GM19193 (cell line): ENCODE measurements around the gene PROZ.

Experiments used
- POLR2A ChIP-seq: IDR thresholded peaks from 4 replicates; pipeline ENCODE4 v1.6.1; 2011; ENCODE audit not compliant: insufficient read depth, insufficient read length; ENCODE audit errors: extremely low read depth

Gene PROZ, protein sequence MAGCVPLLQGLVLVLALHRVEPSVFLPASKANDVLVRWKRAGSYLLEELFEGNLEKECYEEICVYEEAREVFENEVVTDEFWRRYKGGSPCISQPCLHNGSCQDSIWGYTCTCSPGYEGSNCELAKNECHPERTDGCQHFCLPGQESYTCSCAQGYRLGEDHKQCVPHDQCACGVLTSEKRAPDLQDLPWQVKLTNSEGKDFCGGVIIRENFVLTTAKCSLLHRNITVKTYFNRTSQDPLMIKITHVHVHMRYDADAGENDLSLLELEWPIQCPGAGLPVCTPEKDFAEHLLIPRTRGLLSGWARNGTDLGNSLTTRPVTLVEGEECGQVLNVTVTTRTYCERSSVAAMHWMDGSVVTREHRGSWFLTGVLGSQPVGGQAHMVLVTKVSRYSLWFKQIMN

DNA sequence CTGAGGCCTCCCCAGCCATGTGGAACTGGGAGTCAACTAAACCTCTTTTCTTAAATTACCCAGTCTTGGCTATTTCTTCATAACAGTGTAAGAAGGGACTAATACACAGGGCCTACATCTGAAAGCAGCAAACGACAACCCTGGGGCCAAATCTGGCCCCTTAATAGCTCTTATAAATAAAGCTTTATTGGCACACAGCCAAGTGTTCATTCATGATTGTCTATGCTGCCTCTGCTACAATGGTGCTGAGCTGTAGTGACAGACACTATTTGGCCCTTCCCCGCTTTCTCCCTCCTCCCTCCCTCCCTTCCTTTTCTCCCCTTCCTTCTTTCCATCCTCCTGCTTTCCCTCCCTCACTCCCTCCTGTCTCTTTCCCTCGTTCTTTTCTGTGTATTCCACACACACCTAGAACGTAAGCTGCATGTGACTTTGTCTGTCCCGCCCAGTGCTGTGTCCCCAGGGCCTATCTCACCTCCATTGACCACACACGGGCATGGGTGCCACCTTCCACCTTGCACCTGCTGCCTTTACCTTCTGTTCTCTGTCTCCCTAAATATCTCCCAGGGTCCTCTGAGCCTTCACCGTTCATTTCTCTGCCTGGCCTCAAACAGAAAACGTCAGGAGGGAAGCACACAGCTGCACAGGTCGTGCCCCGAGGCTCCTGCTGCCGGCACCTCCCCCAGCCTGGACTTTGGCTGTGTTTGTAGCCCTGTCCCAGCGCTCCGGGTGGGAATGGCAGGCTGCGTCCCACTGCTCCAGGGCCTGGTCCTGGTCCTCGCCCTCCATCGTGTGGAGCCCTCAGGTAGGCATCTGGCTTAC, at the start of gene PROZ:
Gene PROZ, plus strand, starts transcription at position 720 of the 819 bp plus-strand sequence. Its CDS starts 13 bp downstream, at position 733.
- no peak for TF ChIP-seq POLR2A

DNA sequence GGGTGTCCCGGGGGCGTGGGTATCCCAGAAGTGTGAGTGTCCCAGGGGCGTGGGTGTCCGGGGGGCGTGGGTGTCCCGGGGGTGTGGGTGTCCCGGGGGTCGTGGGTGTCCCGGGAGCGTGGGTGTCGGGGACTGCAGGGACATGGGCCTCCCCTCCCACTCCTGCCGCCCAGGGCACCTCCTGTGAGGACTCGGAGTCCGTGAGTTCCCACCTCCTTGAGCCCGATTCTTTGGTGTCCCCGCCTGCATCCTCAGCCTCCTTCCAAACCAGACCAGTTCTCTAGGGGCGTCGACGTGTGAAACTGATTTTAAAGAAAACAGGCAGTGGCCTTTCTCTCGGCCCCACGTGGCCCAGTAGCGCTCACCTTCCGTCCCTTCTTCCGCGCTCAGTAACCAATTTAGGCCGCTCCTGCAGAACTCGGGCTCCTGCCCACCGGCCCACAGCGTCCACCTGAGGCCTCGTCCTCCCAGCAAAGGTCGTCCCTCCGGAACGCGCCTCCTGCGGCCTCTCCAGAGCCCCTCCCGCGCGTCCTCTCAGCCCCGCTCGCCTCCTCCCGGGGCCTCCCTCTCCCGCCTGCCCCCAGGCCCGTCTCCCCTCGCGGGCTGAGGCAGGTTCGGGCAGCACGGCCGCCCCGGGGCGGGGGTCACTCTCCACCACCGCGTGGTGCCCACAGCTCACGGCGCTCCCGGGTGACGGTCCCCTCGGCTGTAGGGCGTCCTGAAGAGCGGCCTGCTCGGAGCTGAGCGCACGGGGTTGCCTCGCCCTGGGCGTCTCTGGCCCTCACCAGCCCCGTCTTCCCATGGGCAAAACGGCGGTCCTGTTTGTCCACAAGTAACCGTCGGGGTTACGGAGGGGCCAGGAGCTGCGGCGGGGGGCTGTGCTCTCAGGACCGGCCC, 49.0 kb upstream of the PROZ start:
- TF ChIP-seq POLR2A, result no peak

DNA sequence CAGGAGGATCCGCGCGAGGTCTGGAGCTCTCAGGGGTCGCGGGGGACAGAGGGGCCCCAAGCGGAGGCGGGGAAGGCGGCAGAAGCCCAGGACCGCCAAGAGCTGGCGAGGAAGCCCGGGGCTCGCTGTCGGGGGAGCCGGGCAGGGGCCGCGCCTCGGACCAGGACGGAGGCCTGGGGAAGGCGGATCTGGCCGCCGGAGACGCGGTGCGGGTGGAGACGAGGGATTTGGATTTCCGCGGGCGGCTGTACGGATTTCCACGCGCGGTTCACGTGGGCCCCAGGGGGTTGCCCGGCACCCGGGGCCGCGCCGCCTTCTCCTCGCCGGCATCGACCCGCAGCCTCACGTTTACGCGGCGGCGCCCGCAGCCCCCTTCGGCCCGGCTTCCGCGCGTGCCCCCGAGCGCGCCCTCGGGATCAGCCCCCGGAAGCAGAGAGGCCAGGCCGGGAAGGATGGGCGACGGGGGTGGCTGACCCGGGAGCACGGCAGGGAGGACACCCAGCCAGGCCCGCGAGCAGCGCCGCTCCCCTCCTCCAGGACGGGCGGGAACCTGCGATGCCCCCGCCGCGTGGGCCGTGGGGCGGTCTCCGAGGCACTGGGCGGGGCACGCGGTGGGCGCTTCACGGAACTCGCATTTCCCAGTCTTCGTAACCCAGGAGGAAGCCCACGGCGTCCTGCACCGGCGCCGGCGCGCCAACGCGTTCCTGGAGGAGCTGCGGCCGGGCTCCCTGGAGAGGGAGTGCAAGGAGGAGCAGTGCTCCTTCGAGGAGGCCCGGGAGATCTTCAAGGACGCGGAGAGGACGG, 48.2 kb upstream of the PROZ start:
- TF ChIP-seq POLR2A, result no peak

DNA sequence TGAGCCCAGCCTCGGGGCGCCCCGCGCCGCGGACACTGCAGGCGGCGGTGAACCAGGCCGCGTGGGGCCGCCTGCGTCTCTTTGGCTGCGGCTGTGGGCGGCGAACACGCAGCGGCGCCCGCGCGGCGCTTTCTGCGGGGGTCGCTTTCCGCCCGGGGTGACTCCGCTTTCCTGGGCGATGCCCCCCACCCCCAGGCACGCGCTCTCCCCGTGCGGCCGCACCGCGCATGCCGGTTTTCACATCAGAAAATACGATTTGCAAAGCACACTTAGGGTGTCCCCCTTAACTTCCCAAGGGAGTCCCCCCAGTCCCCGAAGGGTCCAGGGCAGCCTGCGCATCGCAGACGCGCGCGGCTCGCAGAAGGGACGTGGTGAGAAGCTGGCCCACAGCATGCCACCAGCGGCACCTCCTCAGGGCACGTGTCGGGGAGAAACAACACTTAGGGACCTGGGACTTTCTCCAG, 47.6 kb upstream of the PROZ start:
- TF ChIP-seq POLR2A, result no peak

DNA sequence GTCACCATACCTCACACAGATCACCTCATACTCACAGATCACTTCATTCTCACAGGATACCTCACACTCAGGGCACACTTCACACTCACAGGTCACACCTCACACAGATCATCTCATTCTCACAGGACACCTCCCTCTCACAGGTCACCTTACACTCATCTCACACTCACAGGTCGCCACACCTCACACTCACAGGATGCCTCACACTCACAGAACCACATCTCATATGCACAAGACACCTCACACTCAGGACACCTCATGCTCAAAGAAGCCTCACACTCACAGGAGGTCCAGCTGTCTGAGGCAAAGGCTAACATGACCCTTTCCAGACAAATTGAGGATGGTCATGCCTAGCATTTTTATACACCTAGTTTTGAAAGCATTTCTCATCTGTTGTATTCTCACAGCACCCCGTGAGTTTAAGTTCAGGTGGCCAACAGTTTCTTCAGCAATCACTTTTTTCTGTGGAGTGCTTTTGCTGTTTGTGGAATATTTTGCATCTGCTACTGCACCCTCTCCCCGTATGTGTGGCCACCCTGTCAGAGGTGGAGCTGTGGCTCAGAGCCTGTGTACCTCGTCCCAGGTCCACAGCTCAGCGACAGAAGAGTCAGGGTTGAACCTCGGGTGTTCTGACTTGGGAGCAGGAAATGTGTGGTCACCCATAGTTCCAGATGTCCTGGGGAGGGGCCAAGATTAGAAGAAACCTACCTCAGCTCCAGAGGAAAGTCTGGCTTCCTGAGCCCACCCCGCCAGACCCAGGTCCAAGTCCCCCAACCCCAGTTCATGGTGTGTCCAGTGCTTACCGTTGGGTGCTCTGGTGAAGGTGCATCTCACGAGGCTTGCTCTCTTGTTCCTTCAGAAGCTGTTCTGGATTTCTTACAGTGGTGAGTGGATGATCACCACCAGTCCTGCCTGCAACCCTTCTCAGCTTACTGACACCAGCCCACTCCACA, 45.3 kb upstream of the PROZ start:
- TF ChIP-seq POLR2A, result no peak

DNA sequence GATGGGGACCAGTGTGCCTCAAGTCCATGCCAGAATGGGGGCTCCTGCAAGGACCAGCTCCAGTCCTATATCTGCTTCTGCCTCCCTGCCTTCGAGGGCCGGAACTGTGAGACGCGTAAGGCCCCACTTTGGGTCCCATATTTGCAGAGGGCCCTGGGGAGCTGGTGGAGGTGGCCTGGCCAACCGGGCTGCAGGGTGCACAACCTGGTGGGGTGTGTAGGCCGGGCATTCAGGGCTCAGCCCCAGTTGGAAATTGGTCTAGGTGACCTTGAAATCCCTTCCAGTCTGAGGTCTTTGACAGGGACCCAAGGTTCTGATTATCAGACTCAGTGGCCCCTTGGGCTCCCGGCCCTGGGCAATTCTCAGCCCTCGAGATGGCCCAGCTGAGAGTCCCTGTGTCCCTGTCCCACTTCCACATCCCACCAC, 44.6 kb upstream of the PROZ start:
- TF ChIP-seq POLR2A, result no peak

DNA sequence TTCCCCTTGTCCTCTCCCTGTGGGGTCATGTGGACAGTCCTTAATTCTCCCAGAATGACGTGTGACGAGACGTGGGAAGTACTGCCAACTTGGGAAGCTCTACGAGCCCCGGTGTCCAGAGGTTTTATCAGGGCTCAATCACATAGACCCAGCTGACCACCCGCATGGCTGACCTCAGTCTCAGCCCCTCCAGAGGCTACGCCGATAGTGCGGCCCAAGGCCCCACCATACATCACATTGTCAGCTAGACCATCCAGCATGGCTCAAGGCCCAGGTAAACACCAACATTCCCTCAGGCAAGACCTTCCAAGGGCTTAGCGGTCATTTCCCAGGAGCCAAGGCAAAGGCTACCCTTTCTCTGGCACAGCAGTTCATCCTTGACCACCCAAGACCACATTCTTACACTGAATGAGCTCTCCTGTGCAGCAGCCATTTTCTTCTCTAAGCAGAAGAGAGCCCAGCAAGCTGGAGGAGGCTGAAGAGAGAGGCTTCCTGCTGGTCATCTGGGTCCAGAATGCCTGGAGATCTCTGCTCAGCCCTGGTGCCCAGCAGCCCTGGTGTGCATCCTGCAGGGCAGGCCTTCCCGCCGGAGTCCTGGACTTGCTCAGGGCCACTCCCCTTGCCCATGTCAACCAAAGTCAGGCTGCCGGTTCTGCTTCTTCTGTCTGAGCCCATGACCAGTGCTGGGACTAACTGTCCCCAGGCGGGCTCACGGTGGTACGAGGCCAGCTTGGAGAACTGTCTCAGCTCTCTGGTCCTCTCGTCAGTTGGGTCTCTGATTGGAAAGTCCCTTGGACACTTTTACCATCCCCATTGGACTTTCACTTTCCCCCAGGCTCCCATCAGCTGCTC, 43.7 kb upstream of the PROZ start:
- no peak for TF ChIP-seq POLR2A

DNA sequence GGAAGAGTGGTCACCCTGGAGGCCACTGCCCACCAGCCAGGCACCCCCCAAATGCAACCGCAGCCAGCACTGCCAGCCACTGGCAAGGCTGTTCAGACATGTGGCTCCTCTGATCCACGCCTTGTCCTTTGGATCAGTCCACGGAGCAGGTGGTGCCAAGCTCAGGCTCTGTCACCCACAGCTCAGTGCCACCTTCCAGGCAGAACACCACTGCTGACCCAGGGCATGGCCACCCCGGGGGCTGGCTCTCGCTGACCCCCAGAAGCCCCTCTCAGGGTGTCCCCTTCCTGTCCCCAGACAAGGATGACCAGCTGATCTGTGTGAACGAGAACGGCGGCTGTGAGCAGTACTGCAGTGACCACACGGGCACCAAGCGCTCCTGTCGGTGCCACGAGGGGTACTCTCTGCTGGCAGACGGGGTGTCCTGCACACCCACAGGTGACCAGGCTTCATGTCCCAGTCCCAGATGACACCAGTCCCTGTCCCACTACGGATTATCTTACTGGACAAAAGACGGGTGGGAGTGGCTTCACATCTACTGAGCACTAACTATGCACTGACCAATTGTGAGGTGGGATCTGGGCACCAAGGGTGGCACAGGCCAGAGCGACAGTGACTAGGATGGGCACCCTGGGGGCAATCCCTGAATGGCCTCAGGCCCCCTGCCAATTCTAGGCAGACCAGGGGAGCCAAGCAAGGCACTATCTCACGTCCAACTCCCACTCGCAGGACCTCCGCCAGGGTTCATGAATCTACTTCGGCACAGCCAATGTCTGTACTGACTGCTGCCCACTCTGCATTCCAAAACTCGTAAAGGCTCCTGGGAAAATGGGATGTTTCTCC, 42.9 kb upstream of the PROZ start:
- TF ChIP-seq POLR2A, result no peak

DNA sequence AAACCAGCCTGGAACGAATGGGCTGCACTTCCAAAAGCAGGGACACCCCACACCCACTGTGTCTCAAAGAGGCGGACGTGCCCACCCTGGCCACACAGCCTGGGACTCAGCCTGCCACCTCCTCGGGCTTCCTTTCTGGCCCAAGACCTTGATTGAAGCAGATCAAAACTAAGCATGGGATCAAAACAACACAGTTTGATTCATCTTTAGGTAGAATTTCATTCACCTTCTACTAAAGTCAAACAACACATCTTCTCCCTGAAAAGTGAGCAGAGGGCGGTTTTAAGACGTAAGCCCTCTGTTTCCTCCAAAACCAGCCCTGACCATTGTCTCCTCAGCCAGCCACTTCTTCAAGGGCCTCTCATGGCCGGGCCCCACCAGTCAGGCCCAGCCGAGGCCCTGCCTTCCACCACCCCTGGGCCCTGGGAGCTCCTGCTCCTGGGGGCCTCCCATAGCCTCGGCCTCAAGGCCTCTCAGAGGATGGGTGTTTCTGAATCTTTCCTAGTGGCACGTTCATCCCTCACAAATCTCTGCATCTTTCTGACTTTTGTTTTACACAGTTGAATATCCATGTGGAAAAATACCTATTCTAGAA, 42.1 kb upstream of the PROZ start:
- TF ChIP-seq POLR2A, result no peak

DNA sequence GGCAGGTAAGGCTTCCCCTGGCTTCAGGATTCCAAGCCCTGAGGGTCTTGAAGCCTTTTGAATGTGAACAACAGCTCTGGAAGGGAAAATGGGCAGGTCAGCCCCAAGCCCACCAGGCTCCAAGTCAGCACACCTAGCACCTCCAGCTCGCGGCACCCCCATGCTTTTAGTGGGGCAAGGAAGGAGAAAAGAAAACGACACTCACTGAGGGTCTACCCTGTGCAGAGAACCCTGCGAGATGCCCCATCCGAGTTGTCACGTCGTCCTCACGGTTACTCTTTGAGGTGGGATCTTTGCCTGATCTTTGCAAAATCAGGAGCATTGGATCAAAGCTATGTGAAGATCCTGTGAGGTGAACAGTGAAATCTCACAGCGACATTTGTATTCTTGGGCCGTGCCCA, 41.6 kb upstream of the PROZ start:
- TF ChIP-seq POLR2A, result no peak
